ENCODE measurements around the gene ADCY10. TPM values are rescaled to one million over a fixed set of nuclear protein-coding genes. Genes with fewer than 3 reads are reported as not detected.

Gene ADCY10
- total RNA-seq, 1 experiment from 2014 or later, result 0.35 TPM

GRCh38 chr1:167927046-167927754, 13.3 kb upstream of the ADCY10 start:
- no peaks in the 10 kb centered on the region for H3K36me3 Mint-ChIP-seq (ENCODE audit: insufficient read depth, unreplicated experiment)
- H3K4me3 Mint-ChIP-seq (ENCODE audit: unreplicated experiment), result no peak overlapping the region
- POLR2A ChIA-PET, result interaction anchor here (0.6 to 4.8 kb wide), 5 partner anchors 8 to 420 kb away, joined by 3 to 49 read pairs (median 4); partner anchors contain the start of genes DCAF6 and MPC2
- no peak overlapping the region for H3K27ac Mint-ChIP-seq (ENCODE audit: low read depth, unreplicated experiment)
- CTCF ChIA-PET, result interaction anchor here (0.9 to 1.1 kb wide), 5 partner anchors 9 to 79 kb away, joined by 3 to 5 read pairs (median 3); partner anchors contain the start of gene ADCY10
- TF ChIP-seq, protein P1, sequence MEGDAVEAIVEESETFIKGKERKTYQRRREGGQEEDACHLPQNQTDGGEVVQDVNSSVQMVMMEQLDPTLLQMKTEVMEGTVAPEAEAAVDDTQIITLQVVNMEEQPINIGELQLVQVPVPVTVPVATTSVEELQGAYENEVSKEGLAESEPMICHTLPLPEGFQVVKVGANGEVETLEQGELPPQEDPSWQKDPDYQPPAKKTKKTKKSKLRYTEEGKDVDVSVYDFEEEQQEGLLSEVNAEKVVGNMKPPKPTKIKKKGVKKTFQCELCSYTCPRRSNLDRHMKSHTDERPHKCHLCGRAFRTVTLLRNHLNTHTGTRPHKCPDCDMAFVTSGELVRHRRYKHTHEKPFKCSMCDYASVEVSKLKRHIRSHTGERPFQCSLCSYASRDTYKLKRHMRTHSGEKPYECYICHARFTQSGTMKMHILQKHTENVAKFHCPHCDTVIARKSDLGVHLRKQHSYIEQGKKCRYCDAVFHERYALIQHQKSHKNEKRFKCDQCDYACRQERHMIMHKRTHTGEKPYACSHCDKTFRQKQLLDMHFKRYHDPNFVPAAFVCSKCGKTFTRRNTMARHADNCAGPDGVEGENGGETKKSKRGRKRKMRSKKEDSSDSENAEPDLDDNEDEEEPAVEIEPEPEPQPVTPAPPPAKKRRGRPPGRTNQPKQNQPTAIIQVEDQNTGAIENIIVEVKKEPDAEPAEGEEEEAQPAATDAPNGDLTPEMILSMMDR (IDR thresholded peaks at IDR 0.05; ENCODE audit: unreplicated experiment), result no peak
- BruUV-seq (replicated peaks), result no TSS peak
- H3K9me3 Mint-ChIP-seq (ENCODE audit: unreplicated experiment), result no peaks in the 10 kb centered on the region
- peaks cover 15% of the 10 kb centered on the region for H3K4me1 Mint-ChIP-seq (ENCODE audit: insufficient read depth, unreplicated experiment)
- DNase-seq (ENCODE audit: unreplicated experiment), result no peak
- H3K27me3 Mint-ChIP-seq (ENCODE audit: insufficient read depth, unreplicated experiment), result no peaks in the 10 kb centered on the region
- intact Hi-C loops (cut with micrococcal nuclease), result no loop called here

DNA sequence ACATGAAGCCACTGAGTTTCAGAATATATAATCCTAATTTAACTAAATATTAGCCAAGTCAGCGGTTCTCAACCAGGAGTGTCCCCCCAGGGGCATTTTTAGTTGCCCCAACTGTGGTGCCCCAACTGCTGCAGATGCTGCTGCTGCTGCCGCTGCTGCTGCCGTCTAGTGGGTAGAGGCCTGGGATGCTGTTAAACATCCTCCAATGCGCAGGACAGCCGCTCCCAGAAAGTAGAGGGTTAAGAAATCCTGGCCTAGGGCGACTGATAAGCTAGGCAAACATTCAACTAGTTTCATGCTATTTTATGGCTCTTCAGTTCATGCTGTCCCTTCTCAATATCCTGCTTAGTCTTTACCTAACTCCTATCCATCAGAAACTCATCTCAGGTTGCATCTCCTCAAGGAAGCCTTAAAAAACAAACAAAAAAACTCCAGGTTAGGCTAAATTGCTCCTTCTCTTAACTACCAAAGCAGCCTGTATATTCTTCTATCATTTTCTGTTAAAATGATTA, 12.6 kb upstream of the ADCY10 start:
- H3K4me3 Mint-ChIP-seq (ENCODE audit: unreplicated experiment), result no peak overlapping the region
- H3K27ac Mint-ChIP-seq (ENCODE audit: low read depth, unreplicated experiment), result no peak overlapping the region
- H3K27me3 Mint-ChIP-seq (ENCODE audit: insufficient read depth, unreplicated experiment), result no peaks in the 10 kb centered on the region
- intact Hi-C loops (cut with micrococcal nuclease), result no loop called here
- TF ChIP-seq, protein P1 (IDR thresholded peaks at IDR 0.05; ENCODE audit: unreplicated experiment), result no peak
- DNase-seq (ENCODE audit: unreplicated experiment), result no peak
- no TSS peak for BruUV-seq (replicated peaks)
- ChIA-PET CTCF (interaction anchor here (0.6 to 1.0 kb wide), 2 partner anchors 13 to 87 kb away, joined by 3 to 4 read pairs; partner anchors contain the start of gene ADCY10), POLR2A (interaction anchor here (0.6 to 4.8 kb wide), 3 partner anchors 9 to 420 kb away, joined by 3 to 49 read pairs (median 4); partner anchors contain the start of genes DCAF6 and MPC2)
- no peaks in the 10 kb centered on the region for H3K36me3 Mint-ChIP-seq (ENCODE audit: insufficient read depth, unreplicated experiment)
- peaks cover 19% of the 10 kb centered on the region for H3K4me1 Mint-ChIP-seq (ENCODE audit: insufficient read depth, unreplicated experiment)
- H3K9me3 Mint-ChIP-seq (ENCODE audit: unreplicated experiment), result no peaks in the 10 kb centered on the region

GRCh38 chr1:167924543-167925231, 10.8 kb upstream of the ADCY10 start:
- intact Hi-C loops (cut with micrococcal nuclease), result no loop called here
- H3K27me3 Mint-ChIP-seq (ENCODE audit: insufficient read depth, unreplicated experiment), result no peaks in the 10 kb centered on the region
- BruUV-seq (replicated peaks), result no TSS peak
- no peak overlapping the region for H3K27ac Mint-ChIP-seq (ENCODE audit: low read depth, unreplicated experiment)
- POLR2A ChIA-PET, result interaction anchor here (0.6 to 4.8 kb wide), 3 partner anchors 11 to 205 kb away, joined by 3 to 49 read pairs (median 6); partner anchors contain the start of genes ADCY10, DCAF6 and MPC2
- no peaks in the 10 kb centered on the region for H3K36me3 Mint-ChIP-seq (ENCODE audit: insufficient read depth, unreplicated experiment)
- TF ChIP-seq, protein P1 (IDR thresholded peaks at IDR 0.05; ENCODE audit: unreplicated experiment), result no peak
- H3K9me3 Mint-ChIP-seq (ENCODE audit: unreplicated experiment), result no peaks in the 10 kb centered on the region
- CTCF ChIA-PET, result no interaction called here
- no peak overlapping the region for H3K4me3 Mint-ChIP-seq (ENCODE audit: unreplicated experiment)
- DNase-seq (ENCODE audit: unreplicated experiment), result no peak
- H3K4me1 Mint-ChIP-seq (ENCODE audit: insufficient read depth, unreplicated experiment), result peaks cover 19% of the 10 kb centered on the region

DNA sequence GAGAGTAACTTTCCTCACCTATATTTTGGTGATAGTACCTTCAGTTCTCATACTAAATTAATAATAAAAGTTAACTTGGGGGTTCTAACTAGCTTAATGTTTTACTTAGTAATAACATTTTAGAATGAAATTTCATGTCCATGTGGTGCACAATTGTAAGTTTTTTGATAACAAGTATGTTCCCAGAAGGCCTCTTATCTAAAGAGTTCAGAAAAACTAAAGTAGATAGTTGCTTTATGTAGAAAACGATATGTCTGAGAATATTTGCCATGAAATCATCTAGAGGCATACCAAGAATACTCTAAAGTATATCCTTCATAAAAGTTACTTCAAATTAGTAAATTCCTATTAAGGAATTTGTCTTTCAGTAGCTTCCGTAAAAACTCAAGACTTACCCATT, 10.2 kb upstream of the ADCY10 start:
- Mint-ChIP-seq H3K27ac (ENCODE audit: low read depth, unreplicated experiment) (peak overlapping the region; percentile 80), H3K27me3 (ENCODE audit: insufficient read depth, unreplicated experiment) (no peaks in the 10 kb centered on the region), H3K4me1 (ENCODE audit: insufficient read depth, unreplicated experiment) (peaks cover 19% of the 10 kb centered on the region), H3K36me3 (ENCODE audit: insufficient read depth, unreplicated experiment) (no peaks in the 10 kb centered on the region), H3K9me3 (ENCODE audit: unreplicated experiment) (no peaks in the 10 kb centered on the region), H3K4me3 (ENCODE audit: unreplicated experiment) (no peak overlapping the region)
- intact Hi-C loops (cut with micrococcal nuclease), result no loop called here
- ChIA-PET CTCF (interaction anchor here (0.9 kb wide), 1 partner anchor 137 kb away, joined by 3 read pairs; no protein-coding TSS in a partner anchor), POLR2A (interaction anchor here (1.8 to 4.8 kb wide), 2 partner anchors 11 kb away, joined by 6 to 49 read pairs; partner anchors contain the start of genes ADCY10, DCAF6 and MPC2)
- no TSS peak for BruUV-seq (replicated peaks)
- TF ChIP-seq, protein P1 (IDR thresholded peaks at IDR 0.05; ENCODE audit: unreplicated experiment), result no peak
- DNase-seq (ENCODE audit: unreplicated experiment), result no peak
